Upper lobe of left lung (tissue), 6 donors: Measurements from ENCODE around the gene PNMT. TPM values are rescaled to one million over a fixed set of nuclear protein-coding genes. Genes with fewer than 3 reads are reported as not detected.

ENCODE experiments used
- ATAC-seq, 2 donors: fragments of 200-7000 bp; cut with Tn5 transposase; one replicate each; pipeline ENCODE4 v1.9.1; 2022; ENCODE audit warnings: mild to moderate bottlenecking in 2 of 2, moderate library complexity in 2 of 2; ENCODE audit not compliant: low FRiP score in 2 of 2
- DNase-seq, 2 donors: peaks; one replicate each; pipeline ENCODE4 v3.0.0-alpha.2; 2019 to 2020
- H3K27ac ChIP-seq, 4 donors: fragments of 200-600 bp; sonication (generic); one replicate each; pipeline ENCODE4 v1.5.1; 2016 to 2019
- H3K27me3 ChIP-seq, 4 donors: fragments of 200-600 bp; sonication (generic); one replicate each; pipeline ENCODE4 v1.5.1; 2017 to 2019
- H3K36me3 ChIP-seq, 4 donors: fragments of 200-600 bp; sonication (generic); one replicate each; pipeline ENCODE4 v1.5.1; 2016 to 2019
- H3K4me1 ChIP-seq, 4 donors: fragments of 200-600 bp; sonication (generic); one replicate each; pipeline ENCODE4 v1.5.1; 2018 to 2019
- H3K4me3 ChIP-seq, 4 donors: fragments of 200-600 bp; sonication (generic); one replicate each; pipeline ENCODE4 v1.5.1; 2017 to 2019; ENCODE audit warnings: mild to moderate bottlenecking in 2 of 4, moderate library complexity in 1 of 4
- H3K9me3 ChIP-seq, 4 donors: fragments of 200-600 bp; sonication (generic); one replicate each; pipeline ENCODE4 v1.5.1; 2018 to 2019
- EP300 ChIP-seq, 4 donors: sonication (generic); formaldehyde crosslinking; IDR thresholded peaks; one replicate each; pipeline ENCODE4 v1.5.1; 2017; ENCODE audit warnings: antibody characterized with exemption in 4 of 4, control low read depth in 2 of 4
- POLR2A ChIP-seq, 4 donors: fragments of 450-650 bp; IDR thresholded peaks; one replicate each; pipeline ENCODE4 v1.5.1; 2016 to 2017; ENCODE audit warnings: antibody characterized with exemption in 4 of 4, mild to moderate bottlenecking in 2 of 4
- POLR2AphosphoS5 ChIP-seq, 2 donors: sonication (generic); formaldehyde crosslinking; IDR thresholded peaks; one replicate each; pipeline ENCODE4 v1.5.1; 2017; ENCODE audit warnings: antibody characterized with exemption in 2 of 2
- WGBS, 2 donors: methylation state at CpG; one replicate each; pipeline ENCODE4 v1.1.5; 2017 to 2018; 5-methylcytosine and 5-hydroxymethylcytosine counted together
- total RNA-seq, 6 donors: library from RNA; depleted of rRNA in 4 of 6; stranded (reverse); fragments of >200 nt in 4 of 6; gene quantifications; one replicate each; pipeline versions ENCODE4 v1.1.0 to v1.2.1, GENCODE V29; 2016 to 2021
- TF ChIP-seq, protein P1 (sequence below), 6 experiments: fragments of 450-650 bp in 4 of 6; fragments of 200-600 bp in 2 of 6; sonication (generic) in 2 of 6; IDR thresholded peaks; one replicate each; pipeline ENCODE4 v1.5.1; 2016 to 2019; ENCODE audit warnings: antibody characterized with exemption in 6 of 6
- donor health status: DM: no; HTN: no; CAD: no; lungs with moderate emphysema.
- donor health status: DM: no; HTN: yes; CAD: no; lungs with severe emphysema.

PNMT gene
- total RNA-seq, 6 donors from 2014 or later, result 3.1 to 21.3 (median 7.0) TPM

DNA sequence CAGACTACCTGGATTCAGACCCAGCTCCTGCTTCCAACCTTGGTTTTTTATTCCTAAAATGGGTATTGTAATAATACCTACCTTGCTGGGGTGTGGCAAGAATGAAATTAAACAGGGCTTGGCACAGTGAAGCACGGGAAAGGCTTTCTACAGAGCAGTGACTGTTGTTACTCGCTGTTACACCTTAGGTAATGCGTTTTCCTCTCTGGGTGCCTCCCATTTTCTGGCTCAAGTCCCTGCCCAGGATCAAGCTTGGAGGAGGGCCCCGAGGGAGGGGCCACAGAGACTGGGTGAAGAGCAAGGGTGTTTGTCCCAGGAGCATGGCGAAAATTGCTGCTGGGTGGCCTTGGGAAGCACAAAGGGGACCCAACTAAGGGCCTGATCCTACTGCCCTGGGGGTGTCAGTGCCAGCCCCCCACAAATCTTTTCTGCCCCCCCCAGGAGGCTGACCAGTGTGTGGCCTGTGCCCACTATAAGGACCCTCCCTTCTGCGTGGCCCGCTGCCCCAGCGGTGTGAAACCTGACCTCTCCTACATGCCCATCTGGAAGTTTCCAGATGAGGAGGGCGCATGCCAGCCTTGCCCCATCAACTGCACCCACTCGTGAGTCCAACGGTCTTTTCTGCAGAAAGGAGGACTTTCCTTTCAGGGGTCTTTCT is 48.8 kb downstream of the PNMT start:
- Histone ChIP-seq H3K4me1 (peaks cover 0 to 5% (median 2%) of the 10 kb centered on the region in 4 donors), H3K4me3 (no peak overlapping the region), H3K36me3 (peaks cover 0 to 87% (median 36%) of the 10 kb centered on the region in 4 donors), H3K27me3 (no peaks in the 10 kb centered on the region), H3K9me3 (no peaks in the 10 kb centered on the region), H3K27ac (peak overlapping the region; percentile 23 to 70 (median 63))
- TF ChIP-seq EP300 (IDR thresholded peaks at IDR 0.05), result no peak
- TF ChIP-seq, protein P1, sequence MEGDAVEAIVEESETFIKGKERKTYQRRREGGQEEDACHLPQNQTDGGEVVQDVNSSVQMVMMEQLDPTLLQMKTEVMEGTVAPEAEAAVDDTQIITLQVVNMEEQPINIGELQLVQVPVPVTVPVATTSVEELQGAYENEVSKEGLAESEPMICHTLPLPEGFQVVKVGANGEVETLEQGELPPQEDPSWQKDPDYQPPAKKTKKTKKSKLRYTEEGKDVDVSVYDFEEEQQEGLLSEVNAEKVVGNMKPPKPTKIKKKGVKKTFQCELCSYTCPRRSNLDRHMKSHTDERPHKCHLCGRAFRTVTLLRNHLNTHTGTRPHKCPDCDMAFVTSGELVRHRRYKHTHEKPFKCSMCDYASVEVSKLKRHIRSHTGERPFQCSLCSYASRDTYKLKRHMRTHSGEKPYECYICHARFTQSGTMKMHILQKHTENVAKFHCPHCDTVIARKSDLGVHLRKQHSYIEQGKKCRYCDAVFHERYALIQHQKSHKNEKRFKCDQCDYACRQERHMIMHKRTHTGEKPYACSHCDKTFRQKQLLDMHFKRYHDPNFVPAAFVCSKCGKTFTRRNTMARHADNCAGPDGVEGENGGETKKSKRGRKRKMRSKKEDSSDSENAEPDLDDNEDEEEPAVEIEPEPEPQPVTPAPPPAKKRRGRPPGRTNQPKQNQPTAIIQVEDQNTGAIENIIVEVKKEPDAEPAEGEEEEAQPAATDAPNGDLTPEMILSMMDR (IDR thresholded peaks at IDR 0.05), result no peak
- TF ChIP-seq POLR2AphosphoS5 (IDR thresholded peaks at IDR 0.05), result no peak
- TF ChIP-seq POLR2A (IDR thresholded peaks at IDR 0.05), result no peak
- WGBS, 2 donors, result 80 to 82% methylated on average over 7 to 11 of the region's 11 CpGs
- DNase-seq (peak in 1 of 2 donors; percentile 60), ATAC-seq (peak in 1 of 2 donors; percentile 65)

DNA sequence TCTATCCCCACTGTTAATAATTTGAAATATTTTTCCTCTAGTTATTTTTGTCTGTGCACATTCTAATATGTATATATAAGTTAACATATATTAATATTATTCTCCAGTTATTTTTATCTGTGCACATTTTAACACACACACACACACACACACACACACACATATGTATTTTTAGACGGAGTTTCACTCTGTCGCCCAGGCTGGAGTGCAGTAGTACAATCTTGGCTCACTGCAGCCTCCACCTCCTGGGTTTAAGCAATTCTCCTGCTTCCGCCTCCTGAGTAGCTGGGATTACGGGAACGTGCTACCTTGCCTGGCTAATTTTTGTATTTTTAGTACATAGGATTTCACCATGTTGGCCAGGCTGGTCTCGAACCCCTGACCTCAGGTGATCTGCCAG is 49.4 kb downstream of the PNMT start:
- H3K27ac ChIP-seq, result no peak overlapping the region
- peaks cover 0 to 85% (median 32%) of the 10 kb centered on the region in 4 donors for H3K36me3 ChIP-seq
- peaks cover 0 to 5% (median 2%) of the 10 kb centered on the region in 4 donors for H3K4me1 ChIP-seq
- TF ChIP-seq EP300 (IDR thresholded peaks at IDR 0.05) (no peak), POLR2AphosphoS5 (IDR thresholded peaks at IDR 0.05) (no peak), POLR2A (IDR thresholded peaks at IDR 0.05) (no peak)
- H3K27me3 ChIP-seq, result no peaks in the 10 kb centered on the region
- DNase-seq (no peak), ATAC-seq (no peak)
- no peak overlapping the region for H3K4me3 ChIP-seq
- no peaks in the 10 kb centered on the region for H3K9me3 ChIP-seq
- 83 to 88% methylated on average over 6 of the region's 6 CpGs for WGBS, 2 donors

DNA sequence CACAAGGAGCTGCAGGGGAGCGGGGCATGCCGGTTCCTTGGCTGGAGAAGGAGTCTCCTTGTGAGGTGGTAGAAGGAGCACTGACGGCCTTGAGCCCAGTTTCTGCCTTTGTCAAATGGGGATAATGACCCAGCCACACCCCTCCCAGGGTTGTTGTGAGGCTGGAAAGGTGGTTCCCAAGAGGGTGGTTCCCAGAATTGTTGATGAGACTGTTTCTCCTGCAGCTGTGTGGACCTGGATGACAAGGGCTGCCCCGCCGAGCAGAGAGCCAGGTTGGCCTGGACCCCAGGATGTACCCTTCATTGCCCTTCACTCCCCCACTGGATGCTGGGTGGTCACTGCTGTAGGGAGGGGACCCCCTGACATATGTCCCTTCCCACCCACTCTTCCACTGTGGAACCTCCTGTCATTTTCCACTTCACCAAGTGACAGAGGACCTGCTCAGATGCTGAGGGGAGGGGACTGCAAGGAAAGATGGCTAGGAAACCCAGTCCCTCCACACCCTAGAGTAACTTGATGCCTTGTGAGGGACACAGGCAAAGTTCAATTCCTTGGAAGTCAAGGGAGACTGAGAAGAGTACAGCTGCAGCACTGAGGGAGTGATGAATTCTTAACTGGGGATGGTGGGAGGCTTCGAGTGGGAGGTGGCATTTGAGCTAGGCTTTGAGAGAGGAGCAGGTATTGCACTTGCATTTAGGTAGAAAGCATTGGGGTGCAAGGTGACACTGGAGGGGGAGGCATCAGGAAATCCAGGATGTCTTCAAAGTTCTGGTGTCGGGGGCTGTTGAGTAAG is 51.5 kb downstream of the PNMT start:
- no peaks in the 10 kb centered on the region for H3K27me3 ChIP-seq

More for the DNA sequence above, 51.5 kb downstream of the PNMT start:
- TF ChIP-seq POLR2A (IDR thresholded peaks at IDR 0.05) (no peak), POLR2AphosphoS5 (IDR thresholded peaks at IDR 0.05) (no peak), EP300 (IDR thresholded peaks at IDR 0.05) (no peak)
- TF ChIP-seq, protein P1 (IDR thresholded peaks at IDR 0.05), result no peak
- Histone ChIP-seq H3K9me3 (no peaks in the 10 kb centered on the region), H3K4me1 (peaks cover 0 to 5% (median 2%) of the 10 kb centered on the region in 4 donors), H3K27ac (no peak overlapping the region), H3K4me3 (no peak overlapping the region), H3K36me3 (peaks cover 0 to 78% (median 38%) of the 10 kb centered on the region in 4 donors)
- 81 to 86% methylated on average over 3 to 7 of the region's 7 CpGs for WGBS, 2 donors
- DNase-seq, result no peak
- ATAC-seq, result no peak

Other genes with a start within 250 kb of the PNMT start
- gene MED1, start 217.2 kb upstream of the PNMT start, total RNA-seq, result 10 to 100 TPM; 12.8 to 33.1 (median 24.6) TPM
- gene CDK12, start 207.0 kb upstream of the PNMT start, total RNA-seq, result 100 to 1,000 TPM in 1 of 6 donors, 10 to 100 TPM in 5; 41.2 to 111 (median 52.8) TPM
- not detected for gene NEUROD2, start 60.5 kb upstream of the PNMT start, total RNA-seq
- 10 to 100 TPM; 10.9 to 22.4 (median 13.8) TPM for gene PPP1R1B, start 41.5 kb upstream of the PNMT start, total RNA-seq
- gene STARD3, start 31.3 kb upstream of the PNMT start, total RNA-seq, result 100 to 1,000 TPM in 2 of 6 donors, 10 to 100 TPM in 4; 27.5 to 315 (median 84.1) TPM
- gene TCAP, start 3.1 kb upstream of the PNMT start, total RNA-seq, result 1 to 10 TPM in 5 of 6 donors, under 1 TPM in 1; 0.39 to 4.2 (median 2.5) TPM
- 10 to 100 TPM; 15.2 to 64.0 (median 27.9) TPM for gene PGAP3, start 19.6 kb downstream of the PNMT start, total RNA-seq
- gene ERBB2, start 31.6 kb downstream of the PNMT start, total RNA-seq, result 100 to 1,000 TPM in 4 of 6 donors, 10 to 100 TPM in 2; 88.6 to 126 (median 112) TPM
- gene MIEN1, start 62.1 kb downstream of the PNMT start, total RNA-seq, result 10 to 100 TPM; 26.2 to 54.1 (median 43.2) TPM
- gene GRB7, start 69.5 kb downstream of the PNMT start, total RNA-seq, result 10 to 100 TPM; 19.9 to 82.8 (median 31.1) TPM
- gene IKZF3, start 195.9 kb downstream of the PNMT start, total RNA-seq, result 10 to 100 TPM in 1 of 6 donors, 1 to 10 TPM in 5; 2.2 to 14.9 (median 4.9) TPM
- gene ZPBP2, start 199.7 kb downstream of the PNMT start, total RNA-seq, result not detected